ENCODE results near the gene NQO2.
"Not testable (repeated sequence)": the region's sequence is repeated elsewhere in the genome, so short reads cannot be mapped to it uniquely, and the experiment has no call there.

The NQO2 gene

DNA sequence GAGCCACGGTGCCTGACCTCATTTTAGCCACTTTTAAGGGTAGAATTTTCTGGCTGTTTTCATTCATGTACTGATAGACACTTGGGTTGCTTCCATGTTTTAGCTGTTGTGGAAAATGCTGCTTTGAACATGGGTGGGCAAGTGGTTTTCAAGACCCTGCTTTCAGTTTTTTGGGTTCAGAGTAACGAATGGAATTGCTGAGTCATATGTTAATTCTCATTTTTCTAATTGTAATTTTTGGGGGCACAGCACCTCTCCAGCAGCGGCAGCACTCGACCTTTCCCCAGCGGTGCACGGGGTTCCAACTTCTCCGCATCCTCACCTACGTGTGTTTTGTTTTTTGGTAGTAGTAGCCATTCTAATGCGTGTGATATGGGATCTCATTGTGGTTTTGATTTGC is 5.4 kb downstream of the NQO2 start:
- H3K4me3 ChIP-seq (ENCODE audit: low read depth, low read length) = no peak overlapping the region
- TF ChIP-seq, protein P1, sequence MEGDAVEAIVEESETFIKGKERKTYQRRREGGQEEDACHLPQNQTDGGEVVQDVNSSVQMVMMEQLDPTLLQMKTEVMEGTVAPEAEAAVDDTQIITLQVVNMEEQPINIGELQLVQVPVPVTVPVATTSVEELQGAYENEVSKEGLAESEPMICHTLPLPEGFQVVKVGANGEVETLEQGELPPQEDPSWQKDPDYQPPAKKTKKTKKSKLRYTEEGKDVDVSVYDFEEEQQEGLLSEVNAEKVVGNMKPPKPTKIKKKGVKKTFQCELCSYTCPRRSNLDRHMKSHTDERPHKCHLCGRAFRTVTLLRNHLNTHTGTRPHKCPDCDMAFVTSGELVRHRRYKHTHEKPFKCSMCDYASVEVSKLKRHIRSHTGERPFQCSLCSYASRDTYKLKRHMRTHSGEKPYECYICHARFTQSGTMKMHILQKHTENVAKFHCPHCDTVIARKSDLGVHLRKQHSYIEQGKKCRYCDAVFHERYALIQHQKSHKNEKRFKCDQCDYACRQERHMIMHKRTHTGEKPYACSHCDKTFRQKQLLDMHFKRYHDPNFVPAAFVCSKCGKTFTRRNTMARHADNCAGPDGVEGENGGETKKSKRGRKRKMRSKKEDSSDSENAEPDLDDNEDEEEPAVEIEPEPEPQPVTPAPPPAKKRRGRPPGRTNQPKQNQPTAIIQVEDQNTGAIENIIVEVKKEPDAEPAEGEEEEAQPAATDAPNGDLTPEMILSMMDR (IDR thresholded peaks at IDR 0.05; ENCODE audit: low read depth, low read length, missing control alignments) = no peak
- DNase-seq (ENCODE audit: low read depth) = no peak
- in situ Hi-C loops (cut with HindIII; ENCODE audit: low sequenced_read_pairs) = no loop called here

DNA sequence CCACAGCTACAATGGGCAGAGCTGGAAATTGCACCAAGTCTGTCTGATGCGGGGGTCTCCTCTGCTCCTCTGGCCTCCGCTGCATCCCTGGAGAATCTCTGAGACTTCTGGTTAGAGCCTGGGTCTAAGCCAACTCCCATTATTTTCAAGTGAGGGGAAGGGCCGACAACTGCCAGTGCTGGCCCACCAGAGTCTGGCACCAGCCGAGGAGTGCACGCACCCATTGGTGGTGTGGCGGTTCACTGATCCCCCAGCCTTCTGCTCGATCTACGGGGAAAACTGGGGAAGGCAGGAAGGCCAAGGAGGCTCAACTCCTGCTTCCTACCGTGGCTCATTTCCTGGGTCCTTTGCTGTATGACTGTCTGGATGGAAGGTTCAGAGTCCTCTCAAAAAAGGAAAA is 6.2 kb downstream of the NQO2 start:
- no peak overlapping the region for H3K4me3 ChIP-seq (ENCODE audit: low read depth, low read length)
- TF ChIP-seq, protein P1 (IDR thresholded peaks at IDR 0.05; ENCODE audit: low read depth, low read length, missing control alignments) = no peak
- DNase-seq (ENCODE audit: low read depth) = no peak
- in situ Hi-C loops (cut with HindIII; ENCODE audit: low sequenced_read_pairs) = no loop called here

DNA sequence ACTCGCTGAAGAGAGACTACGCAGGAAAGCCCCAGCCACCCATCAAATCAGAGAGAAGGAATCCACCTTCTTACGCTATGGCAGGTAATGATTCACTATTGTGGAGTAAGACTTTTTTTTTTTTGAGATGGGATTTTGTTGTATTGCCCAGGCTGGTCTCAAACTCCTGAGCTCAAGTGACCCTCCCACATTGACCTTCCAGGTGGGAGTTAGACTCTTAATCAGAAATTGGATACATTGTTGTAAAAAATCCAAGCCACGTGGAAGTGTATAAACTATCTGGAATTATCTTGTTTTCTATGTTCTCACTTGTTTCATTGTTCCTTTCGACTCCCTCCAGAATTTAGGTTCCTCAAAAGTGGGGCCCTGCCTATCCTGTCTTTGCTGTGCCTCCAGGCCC is 6.8 kb downstream of the NQO2 start:
- H3K4me3 ChIP-seq (ENCODE audit: low read depth, low read length) = no peak overlapping the region
- no peak for DNase-seq (ENCODE audit: low read depth)
- TF ChIP-seq, protein P1 (IDR thresholded peaks at IDR 0.05; ENCODE audit: low read depth, low read length, missing control alignments) = no peak
- in situ Hi-C loops (cut with HindIII; ENCODE audit: low sequenced_read_pairs) = no loop called here

DNA sequence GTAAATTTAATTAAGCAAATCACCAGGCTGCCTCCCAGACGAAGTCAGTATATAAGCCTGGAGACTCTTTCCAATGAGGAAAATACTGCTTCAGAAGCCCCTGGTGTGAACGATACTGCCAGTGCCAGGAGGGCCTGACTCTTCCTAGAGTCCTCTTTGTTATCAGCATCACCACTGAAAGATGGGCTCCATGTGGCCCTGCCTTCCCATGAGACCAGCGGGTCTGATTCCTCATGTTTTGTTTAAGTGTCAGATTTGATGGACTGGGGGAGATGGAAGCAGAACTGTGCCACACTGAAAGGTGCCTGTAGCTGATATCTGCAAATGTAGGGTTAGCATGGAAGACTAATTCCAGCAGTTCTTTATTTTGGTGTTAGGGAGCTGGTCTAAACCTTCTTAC is 7.9 kb downstream of the NQO2 start:
- DNase-seq (ENCODE audit: low read depth) = no peak
- TF ChIP-seq, protein P1 (IDR thresholded peaks at IDR 0.05; ENCODE audit: low read depth, low read length, missing control alignments) = no peak
- H3K4me3 ChIP-seq (ENCODE audit: low read depth, low read length) = no peak overlapping the region
- in situ Hi-C loops (cut with HindIII; ENCODE audit: low sequenced_read_pairs) = no loop called here

DNA sequence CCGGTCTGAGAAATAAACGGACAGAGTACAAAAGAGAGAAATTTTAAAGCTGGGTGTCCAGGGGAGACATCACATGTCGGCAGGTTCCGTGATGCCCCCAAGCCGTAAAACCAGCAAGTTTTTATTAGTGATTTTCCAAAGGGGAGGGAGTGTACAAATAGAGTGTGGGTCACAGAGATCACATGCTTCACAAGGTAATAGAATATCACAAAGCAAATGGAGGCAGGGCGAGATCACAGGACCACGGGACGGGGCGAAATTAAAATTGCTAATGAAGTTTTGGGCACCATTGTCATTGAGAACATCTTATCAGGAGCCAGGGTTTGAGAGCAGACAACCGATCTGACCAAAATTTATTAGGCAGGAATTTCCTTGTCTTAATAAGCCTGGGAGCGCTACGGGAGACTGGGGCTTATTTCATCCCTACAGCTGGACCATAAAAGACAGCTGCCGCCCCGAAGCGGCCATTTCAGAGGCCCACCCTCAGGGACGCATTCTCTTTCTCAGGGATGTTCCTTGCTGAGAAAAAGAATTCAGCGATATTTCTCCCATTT is 9.1 kb downstream of the NQO2 start:
- H3K4me3 ChIP-seq (ENCODE audit: low read depth, low read length); DNase-seq (ENCODE audit: low read depth); in situ Hi-C loops (cut with HindIII; ENCODE audit: low sequenced_read_pairs): not testable (repeated sequence)

DNA sequence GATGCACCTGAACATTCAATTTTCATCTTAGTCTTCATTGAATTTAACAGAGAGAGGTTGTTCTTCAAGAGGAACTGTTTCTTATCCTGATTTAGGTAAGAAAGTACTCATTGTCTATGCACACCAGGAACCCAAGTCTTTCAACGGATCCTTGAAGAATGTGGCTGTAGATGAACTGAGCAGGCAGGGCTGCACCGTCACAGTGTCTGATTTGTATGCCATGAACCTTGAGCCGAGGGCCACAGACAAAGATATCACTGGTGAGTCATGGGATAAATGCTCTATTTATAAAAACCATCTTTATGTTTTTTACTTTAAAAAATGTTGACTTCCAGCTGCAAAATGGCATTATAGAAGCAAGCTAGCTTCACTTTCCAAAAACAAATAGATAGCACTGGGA is 10.2 kb downstream of the NQO2 start:
- no peak for DNase-seq (ENCODE audit: low read depth)
- in situ Hi-C loops (cut with HindIII; ENCODE audit: low sequenced_read_pairs) = no loop called here
- TF ChIP-seq, protein P1 (IDR thresholded peaks at IDR 0.05; ENCODE audit: low read depth, low read length, missing control alignments) = no peak
- no peak overlapping the region for H3K4me3 ChIP-seq (ENCODE audit: low read depth, low read length)

DNA sequence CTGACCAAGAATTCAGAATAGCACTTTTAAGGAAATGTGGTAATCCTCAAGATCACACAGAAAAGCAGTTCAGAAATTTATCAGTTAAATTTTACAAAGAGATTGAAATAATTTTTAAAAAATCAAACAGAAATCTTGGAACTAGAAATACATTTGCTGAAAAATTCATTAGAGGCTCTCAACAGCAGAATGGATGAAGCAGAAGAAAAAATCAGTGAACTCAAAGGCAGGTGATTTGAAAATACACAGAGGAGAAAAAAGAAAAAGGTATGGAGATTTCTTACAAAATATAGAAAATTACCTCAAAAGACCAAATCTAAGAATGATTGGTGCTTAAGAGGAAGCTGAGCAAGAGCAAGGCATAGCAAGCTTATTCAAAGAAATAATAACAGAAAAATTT is 11.5 kb downstream of the NQO2 start:
- in situ Hi-C loops (cut with HindIII; ENCODE audit: low sequenced_read_pairs) = no loop called here
- no peak for DNase-seq (ENCODE audit: low read depth)
- TF ChIP-seq, protein P1 (IDR thresholded peaks at IDR 0.05; ENCODE audit: low read depth, low read length, missing control alignments) = no peak
- H3K4me3 ChIP-seq (ENCODE audit: low read depth, low read length) = no peak overlapping the region

Data from astrocyte of the cerebellum (primary cell).